SK-N-SH (cell line): ENCODE data around the gene PCDHGA1.

Experiments
- CTCF ChIP-seq: fragments of 200-600 bp; sonication (generic); IDR thresholded peaks from 2 replicates; pipeline ENCODE4 v1.6.1; 2017; ENCODE audit warnings: antibody characterized with exemption, mild to moderate bottlenecking, moderate library complexity
- FOSL2 ChIP-seq: IDR thresholded peaks from 2 replicates; pipeline ENCODE4 v1.4.0; 2012; ENCODE audit warnings: low read depth, mild to moderate bottlenecking, moderate library complexity, borderline replicate concordance
- FOXM1 ChIP-seq: IDR thresholded peaks from 2 replicates; pipeline ENCODE4 v1.4.0; 2012; ENCODE audit warnings: low read depth, mild to moderate bottlenecking
- IRF3 ChIP-seq: fragments of 150-350 bp; IDR thresholded peaks from 2 replicates; pipeline ENCODE4 v1.6.1; 2016; ENCODE audit warnings: mild to moderate bottlenecking, low read depth, low read length
- NRF1 ChIP-seq: IDR thresholded peaks from 2 replicates; pipeline ENCODE4 v1.6.1; 2012; ENCODE audit warnings: low read depth, mild to moderate bottlenecking, low read length
- POLR2AphosphoS5 ChIP-seq: IDR thresholded peaks from 2 replicates; pipeline ENCODE4 v1.6.1; 2012; ENCODE audit warnings: low read depth, low read length
- RCOR1 ChIP-seq: fragments of 150-350 bp; IDR thresholded peaks from 2 replicates; pipeline ENCODE4 v1.6.1; 2017; ENCODE audit warnings: antibody characterized with exemption, low read length
- RXRA ChIP-seq: IDR thresholded peaks from 2 replicates; pipeline ENCODE4 v1.4.0; 2012; ENCODE audit warnings: low read depth, mild to moderate bottlenecking, borderline replicate concordance
- SIN3A ChIP-seq: IDR thresholded peaks from 2 replicates; pipeline ENCODE4 v1.6.1; 2012; ENCODE audit warnings: low read depth, mild to moderate bottlenecking, low read length, moderate library complexity, borderline replicate concordance

- TF ChIP-seq CTCF (no peak), FOSL2 (no peak), POLR2AphosphoS5 (no peak), FOXM1 (no peak), IRF3 (no peak), SIN3A (no peak), NRF1 (no peak), RCOR1 (no peak), RXRA (no peak)
Measured at GRCh38 chr5:141506381-141507155, 176.3 kb downstream of the PCDHGA1 start.
